ENCODE data around the gene BEST1.

- TF ChIP-seq ZBTB33 (IDR thresholded peaks at IDR 0.05; ENCODE audit: extremely low read depth, insufficient replicate concordance, low read length): no peak
- TF ChIP-seq RAD21 (IDR thresholded peaks at IDR 0.05; ENCODE audit: low read depth): no peak
- TF ChIP-seq CTCF (IDR thresholded peaks at IDR 0.05 in 2 of 3, conservative IDR thresholded peaks at IDR 0.05 in 1 of 3; ENCODE audit: borderline replicate concordance in 1 of 3, insufficient read depth in 1 of 3, low read depth in 2 of 3, low read length in 2 of 3): no peak
Measured at GRCh38 chr11:61952882-61953281, 2.7 kb downstream of the BEST1 start.

Measured in HCT116 (cell line).